HepG2 (cell line): ENCODE measurements around the gene CPSF7. TPM values are rescaled to one million over a fixed set of nuclear protein-coding genes. Genes with fewer than 3 reads are reported as not detected.
A peak's percentile ranks its signal among the peaks of the same experiment; 100 is the strongest.

ENCODE experiments used
- ARID5B ChIP-seq: IDR thresholded peaks from 2 replicates; pipeline ENCODE4 v1.4.0; 2020; ENCODE audit warnings: mild to moderate bottlenecking, missing genetic modification reagents
- BRD4 ChIP-seq: sonication (generic); formaldehyde crosslinking; IDR thresholded peaks from 2 replicates; pipeline ENCODE4 v1.4.0; 2020; ENCODE audit warnings: missing genetic modification reagents
- EED ChIP-seq: sonication (generic); formaldehyde crosslinking; IDR thresholded peaks from 2 replicates; pipeline ENCODE4 v1.5.0; 2020; ENCODE audit warnings: mild to moderate bottlenecking, missing genetic modification reagents
- PLSCR1 ChIP-seq: sonication (generic); formaldehyde crosslinking; IDR thresholded peaks from 2 replicates; pipeline ENCODE4 v1.5.0; 2020; ENCODE audit warnings: missing genetic modification reagents, mild to moderate bottlenecking, borderline replicate concordance
- SMAD9 ChIP-seq: sonication (generic); formaldehyde crosslinking; IDR thresholded peaks from 2 replicates; pipeline ENCODE4 v1.5.1; 2020; ENCODE audit warnings: mild to moderate bottlenecking, missing genetic modification reagents
- TSC22D2 ChIP-seq: sonication (generic); formaldehyde crosslinking; IDR thresholded peaks from 2 replicates; pipeline ENCODE4 v1.5.1; 2020; ENCODE audit warnings: missing genetic modification reagents, mild to moderate bottlenecking, borderline replicate concordance
- ZNF12 ChIP-seq: sonication (generic); formaldehyde crosslinking; IDR thresholded peaks from 2 replicates; pipeline ENCODE4 v1.5.0; 2020; ENCODE audit warnings: missing genetic modification reagents
- ZNF30 ChIP-seq: sonication (generic); formaldehyde crosslinking; IDR thresholded peaks from 2 replicates; pipeline ENCODE4 v1.5.0; 2020; ENCODE audit warnings: mild to moderate bottlenecking, missing genetic modification reagents
- ZNF329 ChIP-seq: sonication (generic); formaldehyde crosslinking; IDR thresholded peaks from 2 replicates; pipeline ENCODE4 v1.9.0; 2021; ENCODE audit warnings: low read depth, mild to moderate bottlenecking, missing genetic modification reagents
- ZNF549 ChIP-seq: sonication (generic); formaldehyde crosslinking; IDR thresholded peaks from 2 replicates; pipeline ENCODE4 v1.5.0; 2020; ENCODE audit warnings: missing genetic modification reagents
- ZNF850 ChIP-seq: sonication (generic); formaldehyde crosslinking; conservative IDR thresholded peaks from 2 replicates; pipeline ENCODE4 v1.9.0; 2021; ENCODE audit warnings: mild to moderate bottlenecking, missing genetic modification reagents
- ZNF891 ChIP-seq: sonication (generic); formaldehyde crosslinking; IDR thresholded peaks from 2 replicates; pipeline ENCODE4 v1.5.0; 2020; ENCODE audit warnings: mild to moderate bottlenecking, missing genetic modification reagents
- polyA plus RNA-seq, 8 experiments: library from polyadenylated mRNA; depleted of rRNA in 3 of 8; stranded (reverse) in 7 of 8; unstranded in 1 of 8; fragments of >200 nt; fragmentation: Illumina TruSeq in 4 of 8; extraction: Trizol in 4 of 8; gene quantifications; 2 replicates each; pipeline versions ENCODE4 v1.2.1 to v1.2.3, GENCODE V29; 2011 to 2016; ENCODE audit warnings: low read depth in 4 of 8, missing spikeins in 1 of 8, mixed read lengths in 1 of 8; ENCODE audit not compliant: insufficient read depth in 1 of 8
- total RNA-seq, 5 experiments: library from RNA; depleted of rRNA; stranded (reverse); fragments of >200 nt; fragmentation: Illumina TruSeq; extraction: Trizol; gene quantifications; 2 replicates each; pipeline ENCODE4 v1.2.3, GENCODE V29; 2016; ENCODE audit warnings: low read depth in 1 of 5
- TF ChIP-seq, protein P1 (sequence below): sonication (generic); formaldehyde crosslinking; IDR thresholded peaks from 2 replicates; pipeline ENCODE4 v1.4.0; 2020; ENCODE audit warnings: mild to moderate bottlenecking, missing genetic modification reagents, borderline replicate concordance

Gene CPSF7
- total and polyA plus RNA-seq, 2 of the 13 experiments (the other 11 are each of a cell fraction or from before 2014, with no cell fraction given), result 34.1 to 36.8 TPM

DNA sequence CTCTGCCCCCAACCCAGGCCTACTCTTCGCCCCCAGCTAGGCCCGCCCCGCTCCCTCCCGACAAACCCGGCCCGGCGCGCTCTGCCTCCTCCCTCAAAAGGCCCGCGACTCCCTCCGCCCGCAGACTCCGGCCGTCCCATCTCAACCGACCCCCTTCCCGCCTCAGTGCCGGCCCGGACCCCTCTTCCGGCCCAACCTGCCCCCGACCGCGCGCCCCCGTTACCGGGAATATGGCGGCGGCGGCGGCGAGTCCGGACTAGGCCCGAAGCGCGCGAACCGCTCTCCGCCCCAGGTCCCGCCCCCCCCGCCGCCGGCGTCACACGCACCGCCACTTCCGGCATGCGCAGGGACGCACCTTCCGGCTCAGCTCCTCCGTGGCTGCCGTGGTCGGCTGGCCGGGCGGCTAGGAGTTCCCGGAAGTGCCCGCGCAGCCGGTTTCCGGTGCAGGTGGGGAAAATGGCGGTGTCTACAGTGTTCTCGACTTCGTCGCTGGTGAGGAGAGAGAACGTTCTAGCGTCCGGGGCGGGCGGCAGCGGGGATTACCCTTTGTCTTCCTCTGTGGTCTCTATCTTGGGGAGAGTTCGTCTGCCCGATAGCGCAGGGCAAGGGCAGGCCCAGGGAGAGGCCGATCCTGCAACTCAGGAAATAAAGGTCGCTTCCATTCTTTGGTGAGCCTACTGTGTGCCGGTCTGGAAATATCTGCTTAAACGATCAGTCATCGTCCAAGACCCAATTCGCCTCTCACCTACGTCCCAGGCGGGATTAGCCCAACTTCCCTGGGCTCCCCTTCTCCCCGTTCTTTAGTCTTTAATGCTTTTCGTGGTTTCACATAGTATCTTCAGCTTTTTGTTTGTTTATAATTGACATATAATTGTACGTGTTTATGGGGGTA lies at the start of gene CPSF7, which contains the start of gene SDHAF2 (continued):
- TF ChIP-seq ZNF30 (CRISPR knock-in tag) (no peak), ZNF329 (CRISPR knock-in tag) (peak; percentile 67; the same call in 1 of the 2 replicates), PLSCR1 (CRISPR knock-in tag) (0 out of 2 replicates have a peak, but pooled peaks have one; percentile 37), SMAD9 (CRISPR knock-in tag) (peak; percentile 17; the same call in 1 of the 2 replicates), EED (CRISPR knock-in tag) (peak; percentile 94), ZNF891 (CRISPR knock-in tag) (peak; percentile 89; the same call in 1 of the 2 replicates), TSC22D2 (CRISPR knock-in tag) (no peak), ARID5B (CRISPR knock-in tag) (peak; percentile 18; the same call in 1 of the 2 replicates), ZNF549 (no peak), ZNF12 (no peak), BRD4 (CRISPR knock-in tag) (peak; percentile 87), ZNF850 (peak; percentile 93)
- TF ChIP-seq, protein P1, sequence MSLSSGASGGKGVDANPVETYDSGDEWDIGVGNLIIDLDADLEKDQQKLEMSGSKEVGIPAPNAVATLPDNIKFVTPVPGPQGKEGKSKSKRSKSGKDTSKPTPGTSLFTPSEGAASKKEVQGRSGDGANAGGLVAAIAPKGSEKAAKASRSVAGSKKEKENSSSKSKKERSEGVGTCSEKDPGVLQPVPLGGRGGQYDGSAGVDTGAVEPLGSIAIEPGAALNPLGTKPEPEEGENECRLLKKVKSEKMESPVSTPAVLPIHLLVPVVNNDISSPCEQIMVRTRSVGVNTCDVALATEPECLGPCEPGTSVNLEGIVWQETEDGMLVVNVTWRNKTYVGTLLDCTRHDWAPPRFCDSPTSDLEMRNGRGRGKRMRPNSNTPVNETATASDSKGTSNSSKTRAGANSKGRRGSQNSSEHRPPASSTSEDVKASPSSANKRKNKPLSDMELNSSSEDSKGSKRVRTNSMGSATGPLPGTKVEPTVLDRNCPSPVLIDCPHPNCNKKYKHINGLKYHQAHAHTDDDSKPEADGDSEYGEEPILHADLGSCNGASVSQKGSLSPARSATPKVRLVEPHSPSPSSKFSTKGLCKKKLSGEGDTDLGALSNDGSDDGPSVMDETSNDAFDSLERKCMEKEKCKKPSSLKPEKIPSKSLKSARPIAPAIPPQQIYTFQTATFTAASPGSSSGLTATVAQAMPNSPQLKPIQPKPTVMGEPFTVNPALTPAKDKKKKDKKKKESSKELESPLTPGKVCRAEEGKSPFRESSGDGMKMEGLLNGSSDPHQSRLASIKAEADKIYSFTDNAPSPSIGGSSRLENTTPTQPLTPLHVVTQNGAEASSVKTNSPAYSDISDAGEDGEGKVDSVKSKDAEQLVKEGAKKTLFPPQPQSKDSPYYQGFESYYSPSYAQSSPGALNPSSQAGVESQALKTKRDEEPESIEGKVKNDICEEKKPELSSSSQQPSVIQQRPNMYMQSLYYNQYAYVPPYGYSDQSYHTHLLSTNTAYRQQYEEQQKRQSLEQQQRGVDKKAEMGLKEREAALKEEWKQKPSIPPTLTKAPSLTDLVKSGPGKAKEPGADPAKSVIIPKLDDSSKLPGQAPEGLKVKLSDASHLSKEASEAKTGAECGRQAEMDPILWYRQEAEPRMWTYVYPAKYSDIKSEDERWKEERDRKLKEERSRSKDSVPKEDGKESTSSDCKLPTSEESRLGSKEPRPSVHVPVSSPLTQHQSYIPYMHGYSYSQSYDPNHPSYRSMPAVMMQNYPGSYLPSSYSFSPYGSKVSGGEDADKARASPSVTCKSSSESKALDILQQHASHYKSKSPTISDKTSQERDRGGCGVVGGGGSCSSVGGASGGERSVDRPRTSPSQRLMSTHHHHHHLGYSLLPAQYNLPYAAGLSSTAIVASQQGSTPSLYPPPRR (CRISPR knock-in tag), result no peak
